HL-60/S4 treated with retinoic acid at 250 ng/mL for 4 days and 3 days (cell line): ENCODE results near the gene TACC2.

Source experiments
- in situ Hi-C: fragments of 300-500 bp; cut with MboI; formaldehyde crosslinking; loops from 2 replicates; pipeline ENCODE4 v1.7.0; 2022; ENCODE audit warnings: low sequenced_read_pairs

TACC2 gene

GRCh38 chr10:122029499-122030199 lies 40.7 kb downstream of the TACC2 start:
- in situ Hi-C loops = no loop called here

- in situ Hi-C loops = no loop called here
These were observed 41.2 kb downstream of the TACC2 start for GRCh38 chr10:122030200-122030552.

- in situ Hi-C loops = no loop called here
These were observed 44.4 kb downstream of the TACC2 start for GRCh38 chr10:122033224-122033926.

GRCh38 chr10:122034149-122034756 lies 45.3 kb downstream of the TACC2 start:
- in situ Hi-C loops = no loop called here

- in situ Hi-C loops = no loop called here
These were observed 51.8 kb downstream of the TACC2 start for GRCh38 chr10:122040786-122041185.

- in situ Hi-C loops = no loop called here
These were observed 53.9 kb downstream of the TACC2 start for GRCh38 chr10:122042836-122043235.

GRCh38 chr10:122044045-122044661 lies 55.2 kb downstream of the TACC2 start:
- in situ Hi-C loops = no loop called here

- in situ Hi-C loops = no loop called here
These were observed 55.8 kb downstream of the TACC2 start for GRCh38 chr10:122044713-122045112.

- in situ Hi-C loops = no loop called here
These were observed 56.2 kb downstream of the TACC2 start for GRCh38 chr10:122045212-122045611.

- in situ Hi-C loops = no loop called here
These were observed 58.6 kb downstream of the TACC2 start for GRCh38 chr10:122047560-122047959.

- in situ Hi-C loops = no loop called here
These were observed 60.1 kb downstream of the TACC2 start for GRCh38 chr10:122049076-122049475.

- in situ Hi-C loops = no loop called here
These were observed 61.3 kb downstream of the TACC2 start for GRCh38 chr10:122050311-122050710.

- in situ Hi-C loops = no loop called here
These were observed 61.8 kb downstream of the TACC2 start for GRCh38 chr10:122050811-122051210.

GRCh38 chr10:122051609-122052385 lies 62.8 kb downstream of the TACC2 start:
- in situ Hi-C loops = no loop called here

GRCh38 chr10:122052701-122053100 lies 63.7 kb downstream of the TACC2 start:
- in situ Hi-C loops = no loop called here

GRCh38 chr10:122053314-122053713 lies 64.4 kb downstream of the TACC2 start:
- in situ Hi-C loops = no loop called here

- in situ Hi-C loops = no loop called here
These were observed 65.4 kb downstream of the TACC2 start for GRCh38 chr10:122054048-122055025.

GRCh38 chr10:122055252-122055651 lies 66.3 kb downstream of the TACC2 start:
- in situ Hi-C loops = no loop called here

GRCh38 chr10:122056431-122057094 lies 67.6 kb downstream of the TACC2 start:
- in situ Hi-C loops = no loop called here
